ENCODE data around the gene KDM7A.
"Not testable (repeated sequence)": the region's sequence is repeated elsewhere in the genome, so short reads cannot be mapped to it uniquely, and the experiment has no call there.

Gene KDM7A

DNA sequence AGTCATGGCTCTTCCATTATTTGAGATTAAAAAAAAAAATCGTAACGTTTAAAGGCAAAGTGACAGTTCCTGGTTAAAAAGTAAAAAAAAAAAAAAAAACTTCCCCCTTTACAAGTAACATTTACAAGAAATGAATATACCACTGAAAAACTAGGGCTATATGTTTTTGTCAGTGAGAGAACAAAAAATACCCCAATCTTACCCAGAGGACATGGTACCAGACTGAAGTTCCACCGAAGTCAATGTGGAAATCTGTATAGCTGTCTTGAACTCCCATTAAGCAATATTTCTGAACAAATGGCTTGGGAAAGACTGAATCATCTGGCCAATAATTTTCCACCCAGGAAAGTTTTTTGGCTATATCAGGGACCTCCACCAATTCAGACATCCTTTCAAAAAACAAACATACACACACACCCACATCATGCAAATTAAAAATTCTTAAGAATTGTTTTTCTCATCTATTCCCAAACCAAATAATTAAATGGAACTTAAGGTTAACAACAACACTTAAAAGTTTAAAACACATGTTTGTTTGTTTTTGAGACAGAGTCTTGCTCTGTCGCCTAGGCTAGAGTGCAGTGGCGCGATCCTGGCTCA lies 50.2 kb downstream of the KDM7A start:
- peaks cover 9% of the 10 kb centered on the region for H3K4me1 ChIP-seq (ENCODE audit: control insufficient read depth, insufficient read depth, low read length)
- peak; percentile 4 for DNase-seq (ENCODE audit: low read depth)
- H3K36me3 ChIP-seq (ENCODE audit: control insufficient read depth, insufficient read depth, low read length, severe bottlenecking): peaks cover 26% of the 10 kb centered on the region
- no peak overlapping the region for H3K4me3 ChIP-seq (ENCODE audit: low read length)
- no peak overlapping the region for H3K9ac ChIP-seq (ENCODE audit: low read length)
- H3K27me3 ChIP-seq (replicated peaks; ENCODE audit: control insufficient read depth, insufficient read depth, low read length): no peaks in the 10 kb centered on the region
- no peaks in the 10 kb centered on the region for H3K9me3 ChIP-seq (ENCODE audit: control insufficient read depth, low read length)

- no peak overlapping the region for H3K9ac ChIP-seq (ENCODE audit: low read length)
- no peak for DNase-seq (ENCODE audit: low read depth)
- H3K36me3 ChIP-seq (ENCODE audit: control insufficient read depth, insufficient read depth, low read length, severe bottlenecking): peaks cover 29% of the 10 kb centered on the region
Observed at GRCh38 chr7:140122965-140123364, 53.8 kb downstream of the KDM7A start.

GRCh38 chr7:140121326-140121725 lies 55.5 kb downstream of the KDM7A start:
- Histone ChIP-seq H3K9ac (ENCODE audit: low read length) (no peak overlapping the region), H3K36me3 (ENCODE audit: control insufficient read depth, insufficient read depth, low read length, severe bottlenecking) (peaks cover 35% of the 10 kb centered on the region), H3K9me3 (ENCODE audit: control insufficient read depth, low read length) (no peaks in the 10 kb centered on the region), H3K4me3 (ENCODE audit: low read length) (no peak overlapping the region), H3K27me3 (replicated peaks; ENCODE audit: control insufficient read depth, insufficient read depth, low read length) (no peaks in the 10 kb centered on the region), H3K4me1 (ENCODE audit: control insufficient read depth, insufficient read depth, low read length) (no peaks in the 10 kb centered on the region)
- peak; percentile 16 for DNase-seq (ENCODE audit: low read depth)

More at GRCh38 chr7:140122965-140123364, 53.8 kb downstream of the KDM7A start:
- H3K9me3 ChIP-seq (ENCODE audit: control insufficient read depth, low read length): no peaks in the 10 kb centered on the region
- H3K4me1 ChIP-seq (ENCODE audit: control insufficient read depth, insufficient read depth, low read length): peaks cover 6% of the 10 kb centered on the region
- H3K27me3 ChIP-seq (replicated peaks; ENCODE audit: control insufficient read depth, insufficient read depth, low read length): no peaks in the 10 kb centered on the region
- H3K4me3 ChIP-seq (ENCODE audit: low read length): no peak overlapping the region

GRCh38 chr7:140114817-140115216 lies 62.0 kb downstream of the KDM7A start:
- DNase-seq (ENCODE audit: low read depth); H3K27me3 ChIP-seq (replicated peaks; ENCODE audit: control insufficient read depth, insufficient read depth, low read length); H3K9me3 ChIP-seq (ENCODE audit: control insufficient read depth, low read length); H3K4me3 ChIP-seq (ENCODE audit: low read length); H3K4me1 ChIP-seq (ENCODE audit: control insufficient read depth, insufficient read depth, low read length); H3K9ac ChIP-seq (ENCODE audit: low read length): not testable (repeated sequence)
- H3K36me3 ChIP-seq (ENCODE audit: control insufficient read depth, insufficient read depth, low read length, severe bottlenecking): peaks cover 55% of the 10 kb centered on the region

DNA sequence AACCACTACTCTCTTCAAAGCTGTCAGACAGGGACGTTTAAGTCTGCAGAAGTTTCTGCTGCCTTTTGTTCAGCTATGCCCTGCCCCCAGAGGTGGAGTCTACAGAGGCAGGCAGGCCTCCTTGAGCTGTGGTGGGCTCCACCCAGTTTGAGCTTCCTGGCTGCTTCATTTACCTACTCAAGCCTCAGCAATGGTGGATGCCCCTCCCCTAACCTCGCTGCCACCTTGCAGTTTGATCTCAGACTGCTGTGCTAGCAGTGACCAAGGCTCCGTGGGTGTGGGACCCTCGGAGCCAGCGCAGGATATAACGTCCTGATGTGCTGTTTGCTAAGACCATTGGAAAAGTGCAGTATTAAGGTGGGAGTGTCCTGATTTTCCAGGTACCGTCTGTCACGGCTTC lies 68.0 kb downstream of the KDM7A start:
- not testable (repeated sequence) for H3K9ac ChIP-seq (ENCODE audit: low read length); H3K9me3 ChIP-seq (ENCODE audit: control insufficient read depth, low read length); H3K4me1 ChIP-seq (ENCODE audit: control insufficient read depth, insufficient read depth, low read length); H3K27me3 ChIP-seq (replicated peaks; ENCODE audit: control insufficient read depth, insufficient read depth, low read length); DNase-seq (ENCODE audit: low read depth); H3K4me3 ChIP-seq (ENCODE audit: low read length)
- H3K36me3 ChIP-seq (ENCODE audit: control insufficient read depth, insufficient read depth, low read length, severe bottlenecking): peaks cover 45% of the 10 kb centered on the region

GRCh38 chr7:140096459-140096858 lies 80.3 kb downstream of the KDM7A start:
- Histone ChIP-seq H3K9me3 (ENCODE audit: control insufficient read depth, low read length) (no peaks in the 10 kb centered on the region), H3K4me3 (ENCODE audit: low read length) (no peak overlapping the region), H3K9ac (ENCODE audit: low read length) (no peak overlapping the region), H3K4me1 (ENCODE audit: control insufficient read depth, insufficient read depth, low read length) (no peaks in the 10 kb centered on the region), H3K27me3 (replicated peaks; ENCODE audit: control insufficient read depth, insufficient read depth, low read length) (no peaks in the 10 kb centered on the region), H3K36me3 (ENCODE audit: control insufficient read depth, insufficient read depth, low read length, severe bottlenecking) (peaks cover 95% of the 10 kb centered on the region)
- no peak for DNase-seq (ENCODE audit: low read depth)

DNA sequence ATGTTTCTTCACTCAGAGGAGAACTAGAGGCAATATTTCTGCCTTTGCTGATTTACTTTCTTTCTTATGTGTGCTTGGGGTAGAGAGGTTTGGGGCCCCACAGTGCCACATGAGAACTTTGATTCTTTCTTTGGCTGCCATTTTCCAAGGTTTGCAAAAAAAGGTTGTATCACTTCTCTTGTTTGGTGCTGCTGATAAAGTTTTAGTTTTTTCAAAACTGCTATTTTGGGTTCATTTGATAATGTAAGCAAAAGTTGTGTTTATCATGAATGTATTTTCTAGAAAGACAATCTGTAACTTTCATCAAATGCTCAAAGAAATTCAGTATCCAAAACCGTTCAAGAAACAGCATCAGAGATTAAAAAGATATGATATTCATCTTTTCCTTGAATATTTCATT lies 83.4 kb downstream of the KDM7A start:
- H3K9me3 ChIP-seq (ENCODE audit: control insufficient read depth, low read length): no peaks in the 10 kb centered on the region
- H3K4me1 ChIP-seq (ENCODE audit: control insufficient read depth, insufficient read depth, low read length): no peaks in the 10 kb centered on the region
- H3K36me3 ChIP-seq (ENCODE audit: control insufficient read depth, insufficient read depth, low read length, severe bottlenecking): peaks cover 90% of the 10 kb centered on the region
- H3K9ac ChIP-seq (ENCODE audit: low read length): no peak overlapping the region
- H3K27me3 ChIP-seq (replicated peaks; ENCODE audit: control insufficient read depth, insufficient read depth, low read length): no peaks in the 10 kb centered on the region
- no peak for DNase-seq (ENCODE audit: low read depth)
- no peak overlapping the region for H3K4me3 ChIP-seq (ENCODE audit: low read length)

- Histone ChIP-seq H3K9ac (ENCODE audit: low read length) (no peak overlapping the region), H3K36me3 (ENCODE audit: control insufficient read depth, insufficient read depth, low read length, severe bottlenecking) (peaks cover 19% of the 10 kb centered on the region), H3K4me3 (ENCODE audit: low read length) (no peak overlapping the region), H3K9me3 (ENCODE audit: control insufficient read depth, low read length) (no peaks in the 10 kb centered on the region), H3K27me3 (replicated peaks; ENCODE audit: control insufficient read depth, insufficient read depth, low read length) (peaks cover 4% of the 10 kb centered on the region), H3K4me1 (ENCODE audit: control insufficient read depth, insufficient read depth, low read length) (no peaks in the 10 kb centered on the region)
- no peak for DNase-seq (ENCODE audit: low read depth)
Observed at GRCh38 chr7:140085447-140085846, 91.3 kb downstream of the KDM7A start.

DNA sequence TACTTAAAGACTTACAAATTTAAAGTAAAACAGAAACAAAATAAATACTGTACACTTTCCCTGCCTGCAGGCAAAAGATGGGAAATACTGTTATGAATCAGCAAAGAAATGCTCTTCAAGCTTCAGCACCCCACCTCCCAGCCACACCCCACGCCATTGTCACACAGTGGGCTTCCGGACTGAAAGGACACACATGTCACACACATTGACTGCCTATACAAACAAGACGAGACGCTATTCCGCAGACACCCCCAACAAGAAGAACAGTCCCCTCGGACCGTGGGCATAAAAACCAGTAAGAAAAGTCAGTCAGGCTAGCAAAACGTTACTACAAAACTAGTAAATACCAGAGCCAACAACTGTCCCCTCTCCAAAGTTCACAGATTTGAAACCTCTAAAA lies 91.8 kb downstream of the KDM7A start:
- Histone ChIP-seq H3K4me3 (ENCODE audit: low read length) (no peak overlapping the region), H3K36me3 (ENCODE audit: control insufficient read depth, insufficient read depth, low read length, severe bottlenecking) (peaks cover 14% of the 10 kb centered on the region), H3K4me1 (ENCODE audit: control insufficient read depth, insufficient read depth, low read length) (no peaks in the 10 kb centered on the region)

DNA sequence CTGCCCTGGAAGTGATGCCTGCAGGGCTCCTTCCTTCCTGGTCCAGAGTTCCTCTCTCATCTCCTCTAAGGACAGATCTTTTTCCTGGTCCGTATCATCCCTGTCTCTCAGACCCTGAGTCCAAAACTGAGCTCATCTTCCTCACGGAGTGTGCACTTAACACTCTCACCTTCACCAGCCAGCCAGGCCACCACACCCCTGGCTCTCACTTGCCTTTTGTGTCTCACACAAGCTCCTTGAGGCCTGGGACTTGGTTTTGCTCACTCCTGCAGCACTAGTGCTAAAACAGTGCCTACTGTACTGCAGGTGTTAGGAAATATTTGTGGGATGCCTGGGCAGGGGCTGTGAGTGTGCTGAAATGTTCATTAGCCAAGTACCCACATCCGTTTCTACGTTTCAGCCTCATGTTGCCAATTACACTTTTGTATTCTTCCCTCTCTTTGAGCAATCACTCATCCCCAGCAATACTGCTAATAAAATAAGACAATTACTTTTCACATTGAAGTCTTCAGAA lies 92.6 kb downstream of the KDM7A start:
- no peak overlapping the region for H3K4me3 ChIP-seq (ENCODE audit: low read length)
- DNase-seq (ENCODE audit: low read depth): no peak
- H3K27me3 ChIP-seq (replicated peaks; ENCODE audit: control insufficient read depth, insufficient read depth, low read length): peaks cover 4% of the 10 kb centered on the region
- H3K36me3 ChIP-seq (ENCODE audit: control insufficient read depth, insufficient read depth, low read length, severe bottlenecking): peaks cover 10% of the 10 kb centered on the region
- H3K9me3 ChIP-seq (ENCODE audit: control insufficient read depth, low read length): no peaks in the 10 kb centered on the region
- H3K4me1 ChIP-seq (ENCODE audit: control insufficient read depth, insufficient read depth, low read length): no peaks in the 10 kb centered on the region
- H3K9ac ChIP-seq (ENCODE audit: low read length): no peak overlapping the region

More for the DNA sequence above, 91.8 kb downstream of the KDM7A start:
- H3K27me3 ChIP-seq (replicated peaks; ENCODE audit: control insufficient read depth, insufficient read depth, low read length): peaks cover 4% of the 10 kb centered on the region
- no peak overlapping the region for H3K9ac ChIP-seq (ENCODE audit: low read length)
- no peaks in the 10 kb centered on the region for H3K9me3 ChIP-seq (ENCODE audit: control insufficient read depth, low read length)
- DNase-seq (ENCODE audit: low read depth): no peak

DNA sequence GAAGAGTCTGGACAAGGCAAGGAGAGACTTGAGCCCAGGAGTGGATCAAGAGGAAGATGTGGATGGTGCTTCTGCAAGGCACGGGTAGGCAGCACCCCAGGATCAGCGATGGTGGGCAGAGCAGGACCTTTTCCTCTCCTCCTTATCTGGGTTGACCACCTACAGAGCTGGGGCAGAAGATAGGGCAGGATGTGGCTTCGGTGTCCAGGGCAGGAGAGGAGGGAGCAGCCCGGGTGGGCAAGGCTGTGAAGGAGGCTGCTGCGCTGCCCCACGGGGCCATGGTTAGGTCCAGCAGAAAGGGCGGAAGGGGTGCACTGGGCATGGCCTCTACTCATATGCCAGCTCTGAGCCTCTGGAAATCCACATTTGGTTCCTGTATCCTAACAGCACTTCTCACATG lies 94.0 kb downstream of the KDM7A start:
- no peaks in the 10 kb centered on the region for H3K4me1 ChIP-seq (ENCODE audit: control insufficient read depth, insufficient read depth, low read length)
- peaks cover 3% of the 10 kb centered on the region for H3K36me3 ChIP-seq (ENCODE audit: control insufficient read depth, insufficient read depth, low read length, severe bottlenecking)
- H3K27me3 ChIP-seq (replicated peaks; ENCODE audit: control insufficient read depth, insufficient read depth, low read length): peaks cover 4% of the 10 kb centered on the region
- no peak for DNase-seq (ENCODE audit: low read depth)
- H3K4me3 ChIP-seq (ENCODE audit: low read length): no peak overlapping the region
- H3K9ac ChIP-seq (ENCODE audit: low read length): no peak overlapping the region
- no peaks in the 10 kb centered on the region for H3K9me3 ChIP-seq (ENCODE audit: control insufficient read depth, low read length)
